GM23248 (cell line): Measurements from ENCODE around the gene DPP8. TPM values are rescaled to one million over a fixed set of nuclear protein-coding genes. Genes with fewer than 3 reads are reported as not detected.

Experiments
- DNase-seq: peaks from one replicate; pipeline ENCODE4 v3.0.0-alpha.2; 2015
- H2AFZ ChIP-seq: fragments of 200-600 bp; sonication (generic); 2 replicates; pipeline ENCODE4 v1.6.1; 2016; ENCODE audit warnings: antibody characterized with exemption
- H3F3A ChIP-seq: fragments of 200-600 bp; sonication (generic); 2 replicates; pipeline ENCODE4 v1.6.1; 2016; ENCODE audit warnings: mild to moderate bottlenecking, antibody characterized with exemption, mixed run types; ENCODE audit not compliant: insufficient read depth
- H3K27ac ChIP-seq: fragments of 200-600 bp; sonication (generic); 2 replicates; pipeline ENCODE4 v1.5.1; 2016; ENCODE audit warnings: mild to moderate bottlenecking
- H3K27me3 ChIP-seq: fragments of 200-600 bp; sonication (generic); replicated peaks from 2 replicates; pipeline ENCODE4 v1.6.1; 2016; ENCODE audit warnings: mild to moderate bottlenecking; ENCODE audit not compliant: insufficient read depth
- H3K36me3 ChIP-seq: fragments of 200-600 bp; sonication (generic); 2 replicates; pipeline ENCODE4 v1.6.1; 2016; ENCODE audit warnings: low read depth, mild to moderate bottlenecking
- H3K4me1 ChIP-seq: fragments of 200-600 bp; sonication (generic); 2 replicates; pipeline ENCODE4 v1.6.1; 2016; ENCODE audit warnings: mild to moderate bottlenecking; ENCODE audit not compliant: insufficient read depth
- H3K4me2 ChIP-seq: fragments of 200-600 bp; sonication (generic); one replicate; pipeline ENCODE4 v1.6.1; 2016; ENCODE audit warnings: mild to moderate bottlenecking; ENCODE audit not compliant: unreplicated experiment
- H3K4me3 ChIP-seq: fragments of 200-600 bp; sonication (generic); 2 replicates; pipeline ENCODE4 v1.5.1; 2016; ENCODE audit warnings: mild to moderate bottlenecking
- H3K79me2 ChIP-seq: fragments of 200-600 bp; sonication (generic); 2 replicates; pipeline ENCODE4 v1.6.1; 2016; ENCODE audit warnings: mild to moderate bottlenecking; ENCODE audit not compliant: insufficient read depth
- H3K9ac ChIP-seq: fragments of 200-600 bp; sonication (generic); 2 replicates; pipeline ENCODE4 v1.6.1; 2016; ENCODE audit warnings: mild to moderate bottlenecking
- H3K9me2 ChIP-seq: fragments of 200-600 bp; sonication (generic); 2 replicates; pipeline ENCODE4 v1.6.1; 2016; ENCODE audit warnings: mixed run types, mild to moderate bottlenecking, moderate library complexity; ENCODE audit not compliant: insufficient read depth
- H3K9me3 ChIP-seq: fragments of 200-600 bp; sonication (generic); one replicate; pipeline ENCODE4 v1.6.1; 2017; ENCODE audit warnings: low read depth
- H4K20me1 ChIP-seq: fragments of 200-600 bp; sonication (generic); 2 replicates; pipeline ENCODE4 v1.6.0; 2016; ENCODE audit not compliant: insufficient read depth
- EZH2 ChIP-seq: fragments of 200-600 bp; sonication (generic); IDR thresholded peaks from 2 replicates; pipeline ENCODE4 v1.6.1; 2018; ENCODE audit warnings: antibody characterized with exemption, mild to moderate bottlenecking; ENCODE audit not compliant: insufficient read depth, poor library complexity, severe bottlenecking
- EZH2phosphoT487 ChIP-seq: fragments of 200-600 bp; sonication (generic); IDR thresholded peaks from 2 replicates; pipeline ENCODE4 v1.6.1; 2018; ENCODE audit warnings: antibody characterized with exemption, moderate library complexity, mild to moderate bottlenecking, low read depth; ENCODE audit not compliant: insufficient read depth
- WGBS, 2 experiments: methylation state at CpG; one replicate each; pipeline ENCODE4 v1.1.6; 2015 to 2017; ENCODE audit warnings: low lambda C conversion rate in 2 of 2, low coverage in 1 of 2; ENCODE audit errors: missing lambda C conversion rate in 2 of 2; 5-methylcytosine and 5-hydroxymethylcytosine counted together
- in situ Hi-C: fragments of 300-500 bp; cut with MboI; formaldehyde crosslinking; loops from 2 replicates; pipeline ENCODE4 v1.15.0; 2020
- polyA plus RNA-seq: library from polyadenylated mRNA; unstranded; fragments of >200 nt; fragmentation: Nextera tagmentation; extraction: Ambion mirVana; gene quantifications from 2 replicates; pipeline ENCODE4 v1.2.1, GENCODE V29; 2016
- total RNA-seq: library from RNA; depleted of rRNA; stranded (reverse); fragments of >200 nt; shearing (Covaris generic); gene quantifications from 2 replicates; pipeline ENCODE4 v1.2.3, GENCODE V29; 2014

DPP8 gene
- total and polyA plus RNA-seq, 2 experiments from 2014 or later = 28.0 to 28.9 TPM

GRCh38 chr15:65535192-65535591, 17.7 kb upstream of the DPP8 start:
- peaks cover 5% of the 10 kb centered on the region; the same call in 1 of the 2 replicates for H4K20me1 ChIP-seq
- no peak for TF ChIP-seq EZH2
- TF ChIP-seq EZH2phosphoT487 = no peak

GRCh38 chr15:65533057-65533756, 15.7 kb upstream of the DPP8 start:
- Histone ChIP-seq H2AFZ (no peak overlapping the region), H3K4me1 (peaks cover 27% of the 10 kb centered on the region), H3K79me2 (peaks cover 83% of the 10 kb centered on the region), H3K27me3 (no peaks in the 10 kb centered on the region), H3K9ac (no peak overlapping the region), H3K36me3 (no peaks in the 10 kb centered on the region), H3K9me3 (no peaks in the 10 kb centered on the region), H4K20me1 (peaks cover 5% of the 10 kb centered on the region; the same call in 1 of the 2 replicates), H3K4me2 (no peak overlapping the region), H3K27ac (no peak overlapping the region), H3F3A (peaks cover 5% of the 10 kb centered on the region), H3K4me3 (no peak overlapping the region), H3K9me2 (no peaks in the 10 kb centered on the region)
- 76 to 81% methylated on average over 5 of the region's 5 CpGs for WGBS, 2 experiments
- in situ Hi-C loops = no loop called here
- TF ChIP-seq EZH2 = no peak
- TF ChIP-seq EZH2phosphoT487 = no peak
- peak; percentile 19 for DNase-seq

More at GRCh38 chr15:65535192-65535591, 17.7 kb upstream of the DPP8 start:
- H3K27me3 ChIP-seq = no peaks in the 10 kb centered on the region
- no peak overlapping the region for H3K9ac ChIP-seq
- no peaks in the 10 kb centered on the region for H3K9me2 ChIP-seq
- WGBS, 2 experiments = 78 to 81% methylated on average over 4 of the region's 4 CpGs
- H3K36me3 ChIP-seq = no peaks in the 10 kb centered on the region
- peaks cover 27% of the 10 kb centered on the region for H3K4me1 ChIP-seq
- no peak overlapping the region for H3K4me3 ChIP-seq
- peak; percentile 17 for DNase-seq
- H3K4me2 ChIP-seq = no peak overlapping the region
- no peaks in the 10 kb centered on the region for H3K9me3 ChIP-seq
- no peak overlapping the region for H2AFZ ChIP-seq
- in situ Hi-C loops = no loop called here
- H3F3A ChIP-seq = peaks cover 5% of the 10 kb centered on the region
- no peak overlapping the region for H3K27ac ChIP-seq
- H3K79me2 ChIP-seq = peaks cover 98% of the 10 kb centered on the region

DNA sequence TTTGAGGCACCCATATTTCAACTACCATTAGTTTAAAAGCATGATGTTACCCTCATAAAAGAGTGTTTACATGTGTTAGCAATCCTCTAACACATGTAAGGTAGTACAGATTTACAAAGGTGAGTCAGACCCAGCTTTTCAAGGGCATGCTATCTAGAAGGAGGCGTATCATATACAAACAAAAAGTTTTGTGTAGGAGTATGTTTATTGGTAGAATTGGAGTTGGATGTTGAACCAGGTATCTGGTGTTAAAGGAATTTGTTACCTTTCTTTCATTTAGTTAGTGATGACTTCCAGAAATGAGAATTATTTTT, 15.2 kb upstream of the DPP8 start:
- Histone ChIP-seq H3K27me3 (no peaks in the 10 kb centered on the region), H3K9me2 (no peaks in the 10 kb centered on the region), H3K4me2 (no peak overlapping the region), H3K27ac (no peak overlapping the region), H3K4me1 (peaks cover 27% of the 10 kb centered on the region), H3K36me3 (no peaks in the 10 kb centered on the region), H3K4me3 (no peak overlapping the region), H3K9me3 (no peaks in the 10 kb centered on the region), H2AFZ (no peak overlapping the region), H3K79me2 (peaks cover 79% of the 10 kb centered on the region), H3F3A (peaks cover 5% of the 10 kb centered on the region), H3K9ac (no peak overlapping the region), H4K20me1 (peaks cover 5% of the 10 kb centered on the region; the same call in 1 of the 2 replicates)
- TF ChIP-seq EZH2phosphoT487 (no peak), EZH2 (no peak)
- peak; percentile 69 for DNase-seq
- in situ Hi-C loops = no loop called here
- WGBS, 2 experiments = 35 to 39% methylated on average over 1 of the region's 1 CpG

GRCh38 chr15:65530318-65531111, 13.0 kb upstream of the DPP8 start, which contains the start of gene HACD3:
Gene HACD3 (plus strand): TSS chr15:65530463. CDS start chr15:65530632, 169 bp downstream.
- H3K9ac ChIP-seq = peak within 1 kb of the TSS; percentile 78
- peak; percentile 86 for DNase-seq
- peak within 1 kb of the TSS; percentile 77 for H3K4me3 ChIP-seq
- H3F3A ChIP-seq = peaks cover 5% of the 10 kb centered on the region
- peaks cover 57% of the 10 kb centered on the region for H3K79me2 ChIP-seq
- WGBS, 2 experiments = 1% methylated on average over 49 to 83 of the region's 88 CpGs
- H3K36me3 ChIP-seq = no peaks in the 10 kb centered on the region
- H2AFZ ChIP-seq = peak within 1 kb of the TSS; percentile 98
- peak within 1 kb of the TSS; percentile 68 for H3K4me2 ChIP-seq
- no peaks in the 10 kb centered on the region for H3K9me2 ChIP-seq
- H3K9me3 ChIP-seq = no peaks in the 10 kb centered on the region
- no peaks in the 10 kb centered on the region for H3K27me3 ChIP-seq
- peaks cover 5% of the 10 kb centered on the region; the same call in 1 of the 2 replicates for H4K20me1 ChIP-seq
- in situ Hi-C loops = no loop called here
- TF ChIP-seq EZH2phosphoT487 (no peak), EZH2 (no peak)
- H3K27ac ChIP-seq = peak within 1 kb of the TSS; percentile 16; the same call in 1 of the 2 replicates
- H3K4me1 ChIP-seq = peaks cover 27% of the 10 kb centered on the region
